GM23248 (cell line): ENCODE measurements around the gene IRAK1.

Experiments
- EZH2 ChIP-seq: fragments of 200-600 bp; sonication (generic); IDR thresholded peaks from 2 replicates; pipeline ENCODE4 v1.6.1; 2018; ENCODE audit warnings: antibody characterized with exemption, mild to moderate bottlenecking; ENCODE audit not compliant: insufficient read depth, poor library complexity, severe bottlenecking
- EZH2phosphoT487 ChIP-seq: fragments of 200-600 bp; sonication (generic); IDR thresholded peaks from 2 replicates; pipeline ENCODE4 v1.6.1; 2018; ENCODE audit warnings: antibody characterized with exemption, moderate library complexity, mild to moderate bottlenecking, low read depth; ENCODE audit not compliant: insufficient read depth

- TF ChIP-seq EZH2 (no peak), EZH2phosphoT487 (no peak)
Measured at GRCh38 chrX:154011376-154012335, 8.0 kb downstream of the IRAK1 start.
